Common myeloid progenitor, CD34-positive (primary cell): ENCODE results near the gene RAD51B.
"Not testable (repeated sequence)": the region's sequence is repeated elsewhere in the genome, so short reads cannot be mapped to it uniquely, and the experiment has no call there.

ENCODE experiments used
- CTCF ChIA-PET: fragments of 350-600 bp; sonication (Branson Sonifier 250); formaldehyde crosslinking; loops from one replicate; lab custom pipeline; 2021; ENCODE audit warnings: antibody characterized with exemption; lab: Charles Lee
- POLR2A ChIA-PET: fragments of 350-600 bp; sonication (Branson Sonifier 250); formaldehyde crosslinking; loops from one replicate; lab custom pipeline; 2021; ENCODE audit warnings: antibody characterized with exemption; lab: Charles Lee
- DNase-seq, 3 donors: peaks; one replicate each; pipeline versions ENCODE4 v3.0.0 to v3.0.0-alpha.2; 2013
- H3K27ac ChIP-seq, 2 experiments: 1 replicate in 1 of 2; 2 replicates in 1 of 2; pipeline ENCODE4 v1.7.0; 2013; ENCODE audit warnings: inconsistent platforms in 2 of 2, low read length in 2 of 2, mild to moderate bottlenecking in 2 of 2, low read depth in 1 of 2, moderate library complexity in 1 of 2; ENCODE audit not compliant: severe bottlenecking in 2 of 2, insufficient read depth in 1 of 2, poor library complexity in 1 of 2
- H3K27me3 ChIP-seq, 5 experiments: replicated peaks in 2 of 5; 1 replicate in 3 of 5; 2 replicates in 2 of 5; pipeline versions ENCODE4 v1.6.1 to v1.7.0; 2013; ENCODE audit warnings: low read length in 4 of 5, mild to moderate bottlenecking in 2 of 5, moderate library complexity in 2 of 5, inconsistent platforms in 1 of 5; ENCODE audit not compliant: insufficient read depth in 5 of 5, control insufficient read depth in 4 of 5
- H3K36me3 ChIP-seq, 4 experiments: 1 replicate in 2 of 4; 2 replicates in 2 of 4; pipeline versions ENCODE4 v1.6.1 to v1.7.0; 2013; ENCODE audit warnings: low read length in 3 of 4, control low read depth in 1 of 4, mild to moderate bottlenecking in 1 of 4; ENCODE audit not compliant: control insufficient read depth in 4 of 4, insufficient read depth in 4 of 4
- H3K4me1 ChIP-seq, 4 experiments: 1 replicate in 3 of 4; 2 replicates in 1 of 4; pipeline versions ENCODE4 v1.6.1 to v1.7.1; 2013; ENCODE audit warnings: low read length in 3 of 4, mild to moderate bottlenecking in 3 of 4, control low read depth in 1 of 4, inconsistent platforms in 1 of 4, moderate library complexity in 1 of 4; ENCODE audit not compliant: control insufficient read depth in 4 of 4, insufficient read depth in 4 of 4; ENCODE audit errors: control extremely low read depth in 1 of 4
- H3K4me3 ChIP-seq, 7 experiments: 1 replicate in 4 of 7; 2 replicates in 3 of 7; pipeline versions ENCODE4 v1.5.1 to v1.7.0; 2013; ENCODE audit warnings: mild to moderate bottlenecking in 7 of 7, low read length in 6 of 7, moderate library complexity in 6 of 7, inconsistent platforms in 2 of 7, low read depth in 2 of 7, control low read depth in 1 of 7; ENCODE audit not compliant: insufficient read depth in 4 of 7, control insufficient read depth in 1 of 7; ENCODE audit errors: extremely low read depth in 1 of 7
- H3K9me3 ChIP-seq, 5 experiments: 1 replicate in 4 of 5; 2 replicates in 1 of 5; pipeline versions ENCODE4 v1.6.1 to v1.7.1; 2013; ENCODE audit warnings: low read length in 4 of 5, mild to moderate bottlenecking in 2 of 5, inconsistent platforms in 1 of 5, low read depth in 1 of 5, moderate library complexity in 1 of 5; ENCODE audit not compliant: control insufficient read depth in 4 of 5, insufficient read depth in 2 of 5; ENCODE audit errors: control extremely low read depth in 1 of 5
- WGBS: methylation state at CpG from one replicate; pipeline ENCODE4 v1.1.5; 2013; ENCODE audit not compliant: insufficient coverage; 5-methylcytosine and 5-hydroxymethylcytosine counted together

Gene RAD51B

GRCh38 chr14:68039593-68039992, 220.0 kb downstream of the RAD51B start:
- H3K4me3 ChIP-seq: no peak overlapping the region
- POLR2A ChIA-PET: no interaction called here
- CTCF ChIA-PET: no interaction called here
- no peak for DNase-seq
- H3K36me3 ChIP-seq: no peaks in the 10 kb centered on the region
- no peaks in the 10 kb centered on the region for H3K27me3 ChIP-seq
- H3K9me3 ChIP-seq: no peaks in the 10 kb centered on the region
- no peaks in the 10 kb centered on the region for H3K4me1 ChIP-seq
- no peak overlapping the region for H3K27ac ChIP-seq

GRCh38 chr14:68040633-68041369, 221.2 kb downstream of the RAD51B start:
- POLR2A ChIA-PET: no interaction called here
- H3K36me3 ChIP-seq: no peaks in the 10 kb centered on the region
- no peak overlapping the region for H3K27ac ChIP-seq
- CTCF ChIA-PET: interaction anchor here (0.6 kb wide), 1 partner anchor 77 kb away, joined by 3 read pairs; no protein-coding TSS in a partner anchor
- no peak overlapping the region for H3K4me3 ChIP-seq
- DNase-seq: no peak
- 98% methylated on average over 5 of the region's 6 CpGs for WGBS
- H3K27me3 ChIP-seq: no peaks in the 10 kb centered on the region
- H3K4me1 ChIP-seq: no peaks in the 10 kb centered on the region
- H3K9me3 ChIP-seq: no peaks in the 10 kb centered on the region

GRCh38 chr14:68041876-68042354, 222.3 kb downstream of the RAD51B start:
- H3K4me1 ChIP-seq: no peaks in the 10 kb centered on the region
- no peaks in the 10 kb centered on the region for H3K27me3 ChIP-seq
- WGBS: no CpG with 5 or more reads among the region's 3 CpGs
- ChIA-PET POLR2A (interaction anchor here (0.5 kb wide), 1 partner anchor 691 kb away, joined by 6 read pairs; no protein-coding TSS in a partner anchor), CTCF (no interaction called here)
- no peak overlapping the region for H3K27ac ChIP-seq
- H3K4me3 ChIP-seq: no peak overlapping the region
- no peaks in the 10 kb centered on the region for H3K36me3 ChIP-seq
- no peak for DNase-seq
- no peaks in the 10 kb centered on the region for H3K9me3 ChIP-seq

GRCh38 chr14:68042586-68043210, 223.1 kb downstream of the RAD51B start:
- no peaks in the 10 kb centered on the region for H3K36me3 ChIP-seq
- no CpG with 5 or more reads among the region's 2 CpGs for WGBS
- no peak for DNase-seq
- no peak overlapping the region for H3K4me3 ChIP-seq
- no peaks in the 10 kb centered on the region for H3K9me3 ChIP-seq
- ChIA-PET CTCF (no interaction called here), POLR2A (interaction anchor here (0.6 kb wide), 1 partner anchor 608 kb away, joined by 3 read pairs; no protein-coding TSS in a partner anchor)
- H3K4me1 ChIP-seq: no peaks in the 10 kb centered on the region
- no peak overlapping the region for H3K27ac ChIP-seq
- no peaks in the 10 kb centered on the region for H3K27me3 ChIP-seq

- H3K4me3 ChIP-seq: no peak overlapping the region
- H3K9me3 ChIP-seq: no peaks in the 10 kb centered on the region
- no peaks in the 10 kb centered on the region for H3K4me1 ChIP-seq
- CTCF ChIA-PET: no interaction called here
- DNase-seq: no peak
- no peaks in the 10 kb centered on the region for H3K27me3 ChIP-seq
- H3K27ac ChIP-seq: no peak overlapping the region
- POLR2A ChIA-PET: no interaction called here
- H3K36me3 ChIP-seq: no peaks in the 10 kb centered on the region
Measured at GRCh38 chr14:68043752-68044151, 224.2 kb downstream of the RAD51B start.

- POLR2A ChIA-PET: no interaction called here
- Histone ChIP-seq H3K27ac (no peak overlapping the region), H3K36me3 (no peaks in the 10 kb centered on the region), H3K9me3 (no peaks in the 10 kb centered on the region), H3K4me1 (no peaks in the 10 kb centered on the region), H3K27me3 (no peaks in the 10 kb centered on the region), H3K4me3 (no peak overlapping the region)
- CTCF ChIA-PET: no interaction called here
- WGBS: 86% methylated on average over 1 of the region's 6 CpGs
- no peak for DNase-seq
Measured at GRCh38 chr14:68047906-68048305, 228.3 kb downstream of the RAD51B start.

- CTCF ChIA-PET: interaction anchor here (1.8 kb wide), 1 partner anchor 11 kb away, joined by 4 read pairs; no protein-coding TSS in a partner anchor
- H3K36me3 ChIP-seq, H3K27me3 ChIP-seq, H3K4me1 ChIP-seq, H3K4me3 ChIP-seq, DNase-seq, H3K9me3 ChIP-seq, POLR2A ChIA-PET, H3K27ac ChIP-seq: not testable (repeated sequence)
- WGBS: no CpG with 5 or more reads among the region's 2 CpGs
Measured at GRCh38 chr14:68048815-68049214, 229.2 kb downstream of the RAD51B start.
